MM.1S (cell line): ENCODE data around the gene IRX5.

Experiments used
- DNase-seq: peaks from one replicate; pipeline ENCODE4 v3.0.0-alpha.2; 2015
- H2AFZ ChIP-seq: fragments of 300-600 bp; sonication (generic); 2 replicates; pipeline ENCODE4 v1.6.0; 2016; ENCODE audit warnings: antibody characterized with exemption, low read length
- H3F3A ChIP-seq: fragments of 300-600 bp; sonication (generic); 2 replicates; pipeline ENCODE4 v1.6.1; 2016; ENCODE audit warnings: mild to moderate bottlenecking, antibody characterized with exemption, low read length, moderate library complexity, mixed read lengths; ENCODE audit not compliant: insufficient read depth
- H3K27ac ChIP-seq: fragments of 300-600 bp; sonication (generic); 2 replicates; pipeline ENCODE4 v1.5.1; 2016; ENCODE audit warnings: mild to moderate bottlenecking, low read length
- H3K27me3 ChIP-seq: fragments of 300-600 bp; sonication (generic); replicated peaks from 2 replicates; pipeline ENCODE4 v1.6.0; 2016; ENCODE audit warnings: low read length; ENCODE audit not compliant: insufficient read depth
- H3K36me3 ChIP-seq: fragments of 300-600 bp; sonication (generic); replicated peaks from 2 replicates; pipeline ENCODE4 v1.6.1; 2016; ENCODE audit warnings: mild to moderate bottlenecking, low read length, mixed read lengths; ENCODE audit not compliant: insufficient read depth
- H3K4me1 ChIP-seq: fragments of 300-600 bp; sonication (generic); 2 replicates; pipeline ENCODE4 v1.6.1; 2016; ENCODE audit warnings: low read length, mixed read lengths
- H3K4me2 ChIP-seq: fragments of 300-600 bp; sonication (generic); 2 replicates; pipeline ENCODE4 v1.6.0; 2016; ENCODE audit warnings: low read depth, low read length
- H3K4me3 ChIP-seq: fragments of 300-600 bp; sonication (generic); 2 replicates; pipeline ENCODE4 v1.5.1; 2016; ENCODE audit warnings: low read length, mixed read lengths
- H3K79me2 ChIP-seq: fragments of 300-600 bp; sonication (generic); 2 replicates; pipeline ENCODE4 v1.6.1; 2016; ENCODE audit warnings: mixed run types, low read length, mixed read lengths
- H3K9ac ChIP-seq: fragments of 300-600 bp; sonication (generic); 2 replicates; pipeline ENCODE4 v1.6.1; 2016; ENCODE audit warnings: low read length, mixed read lengths
- H3K9me2 ChIP-seq: fragments of 300-600 bp; sonication (generic); replicated peaks from 2 replicates; pipeline ENCODE4 v1.6.1; 2016; ENCODE audit warnings: mild to moderate bottlenecking, low read length, mixed read lengths; ENCODE audit not compliant: insufficient read depth
- H3K9me3 ChIP-seq: fragments of 300-600 bp; sonication (generic); replicated peaks from 2 replicates; pipeline ENCODE4 v1.6.1; 2016; ENCODE audit warnings: mild to moderate bottlenecking, low read length, mixed read lengths; ENCODE audit not compliant: insufficient read depth
- H4K20me1 ChIP-seq: fragments of 300-600 bp; sonication (generic); 2 replicates; pipeline ENCODE4 v1.6.1; 2016; ENCODE audit warnings: mild to moderate bottlenecking, low read length, moderate library complexity, mixed read lengths; ENCODE audit not compliant: insufficient read depth
- CTCF ChIP-seq: fragments of 300-600 bp; sonication (generic); IDR thresholded peaks from 2 replicates; pipeline ENCODE4 v1.5.1; 2016; ENCODE audit warnings: antibody characterized with exemption, low read length, mixed read lengths
- EZH2 ChIP-seq: fragments of 300-600 bp; sonication (generic); optimal IDR thresholded peaks from 2 replicates; pipeline ENCODE3; 2017; ENCODE audit warnings: low read depth, mild to moderate bottlenecking, antibody characterized with exemption, low read length, mixed read lengths
- EZH2phosphoT487 ChIP-seq: fragments of 300-600 bp; sonication (generic); IDR thresholded peaks from 2 replicates; pipeline ENCODE4 v1.6.1; 2018; ENCODE audit warnings: antibody characterized with exemption, low read length

Gene IRX5

GRCh38 chr16:54976651-54977200 is 46.1 kb downstream of the IRX5 start:
- Histone ChIP-seq H3K4me2 (no peak overlapping the region), H3K4me3 (no peak overlapping the region), H3K79me2 (no peaks in the 10 kb centered on the region), H3K36me3 (no peaks in the 10 kb centered on the region), H3K4me1 (no peaks in the 10 kb centered on the region), H3F3A (no peaks in the 10 kb centered on the region), H3K9me2 (no peaks in the 10 kb centered on the region), H3K27me3 (no peaks in the 10 kb centered on the region), H3K9me3 (no peaks in the 10 kb centered on the region), H3K27ac (no peak overlapping the region), H3K9ac (no peak overlapping the region), H2AFZ (no peak overlapping the region), H4K20me1 (no peaks in the 10 kb centered on the region)
- TF ChIP-seq EZH2 (no peak), CTCF (no peak), EZH2phosphoT487 (no peak)
- DNase-seq = no peak

DNA sequence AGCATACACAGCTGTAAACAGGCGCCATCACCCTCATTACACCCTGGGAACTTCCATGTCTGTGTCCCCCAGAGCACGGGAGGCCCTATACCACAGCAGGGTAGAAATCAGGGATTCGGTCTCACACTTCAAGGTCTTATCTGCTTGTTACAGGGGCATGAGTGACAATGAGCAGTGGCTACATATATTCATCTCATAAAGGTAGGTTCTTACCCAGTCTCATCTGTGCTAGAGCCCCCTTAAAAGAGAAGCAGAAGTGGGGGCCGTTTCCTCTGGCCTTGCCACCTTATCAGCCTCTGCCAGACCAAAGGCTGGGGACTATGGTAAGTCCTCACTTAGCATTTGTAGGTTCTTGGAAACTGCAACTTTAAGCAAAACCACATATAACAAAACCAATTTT is 46.5 kb downstream of the IRX5 start:
- H3K79me2 ChIP-seq = no peaks in the 10 kb centered on the region
- DNase-seq = no peak
- no peaks in the 10 kb centered on the region for H3K4me1 ChIP-seq
- no peak overlapping the region for H2AFZ ChIP-seq
- no peak overlapping the region for H3K4me3 ChIP-seq
- TF ChIP-seq CTCF = no peak
- TF ChIP-seq EZH2 = no peak
- no peak for TF ChIP-seq EZH2phosphoT487
- no peaks in the 10 kb centered on the region for H4K20me1 ChIP-seq
- no peaks in the 10 kb centered on the region for H3K9me3 ChIP-seq
- no peaks in the 10 kb centered on the region for H3K27me3 ChIP-seq
- H3K36me3 ChIP-seq = no peaks in the 10 kb centered on the region
- H3K9ac ChIP-seq = no peak overlapping the region
- H3K27ac ChIP-seq = no peak overlapping the region
- no peak overlapping the region for H3K4me2 ChIP-seq
- H3K9me2 ChIP-seq = no peaks in the 10 kb centered on the region
- H3F3A ChIP-seq = no peaks in the 10 kb centered on the region

DNA sequence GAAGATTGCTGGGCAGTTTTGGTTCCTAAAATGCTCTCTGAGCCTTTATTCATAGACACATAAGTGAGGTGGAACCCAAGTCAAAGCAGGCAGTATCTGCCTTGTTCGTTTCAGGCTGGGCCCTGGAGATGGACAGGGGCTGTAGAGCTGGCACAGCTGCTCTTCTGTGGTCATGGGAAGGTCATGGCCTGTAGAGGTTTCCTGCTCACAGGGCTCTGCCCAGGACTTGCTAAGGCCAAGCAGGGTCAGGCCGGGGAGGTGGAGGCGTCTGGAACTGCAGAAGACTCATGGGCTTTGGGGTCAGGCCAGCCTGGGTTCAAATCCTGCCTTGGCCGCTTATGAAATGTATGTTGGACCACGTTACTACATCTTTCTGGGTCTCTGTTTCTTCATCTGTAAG is 50.2 kb downstream of the IRX5 start:
- Histone ChIP-seq H3K27me3 (no peaks in the 10 kb centered on the region), H3K9me2 (no peaks in the 10 kb centered on the region), H3K9me3 (no peaks in the 10 kb centered on the region), H3K4me2 (no peak overlapping the region), H4K20me1 (no peaks in the 10 kb centered on the region), H3F3A (no peaks in the 10 kb centered on the region), H3K4me1 (no peaks in the 10 kb centered on the region), H3K9ac (no peak overlapping the region), H2AFZ (no peak overlapping the region), H3K27ac (no peak overlapping the region), H3K79me2 (no peaks in the 10 kb centered on the region), H3K4me3 (no peak overlapping the region), H3K36me3 (no peaks in the 10 kb centered on the region)
- DNase-seq = no peak
- TF ChIP-seq EZH2phosphoT487 (no peak), CTCF (no peak)
